Chondrocyte (in vitro differentiated cells): Measurements from ENCODE around the gene P2RY8. TPM values are rescaled to one million over a fixed set of nuclear protein-coding genes. Genes with fewer than 3 reads are reported as not detected.

Source experiments
- DNase-seq: peaks from one replicate; pipeline ENCODE4 v3.0.0; 2021; ENCODE audit warnings: mixed read lengths, low spot score
- H3K27ac Mint-ChIP-seq: one replicate; pipeline ENCODE4 v1.8.0; 2021; ENCODE audit warnings: mild to moderate bottlenecking, moderate library complexity, mixed read lengths; ENCODE audit not compliant: unreplicated experiment
- H3K27me3 Mint-ChIP-seq: 2 replicates; pipeline ENCODE4 v1.8.0; 2021; ENCODE audit warnings: low read depth, mixed read lengths
- H3K36me3 Mint-ChIP-seq: 2 replicates; pipeline ENCODE4 v1.8.0; 2021; ENCODE audit warnings: low read depth, mixed read lengths
- H3K4me1 Mint-ChIP-seq: 2 replicates; pipeline ENCODE4 v1.8.0; 2021; ENCODE audit warnings: low read depth, mild to moderate bottlenecking, mixed read lengths
- H3K4me3 Mint-ChIP-seq: one replicate; pipeline ENCODE4 v1.8.0; 2021; ENCODE audit warnings: mild to moderate bottlenecking, moderate library complexity, mixed read lengths; ENCODE audit not compliant: unreplicated experiment
- H3K9me3 Mint-ChIP-seq: 2 replicates; pipeline ENCODE4 v1.8.0; 2021; ENCODE audit warnings: low read depth, mixed read lengths
- CTCF ChIP-seq: fragments of 200-600 bp; sonication (generic); IDR thresholded peaks from 2 replicates; pipeline ENCODE4 v1.5.0; 2021; ENCODE audit warnings: antibody characterized with exemption, mild to moderate bottlenecking, moderate library complexity
- total RNA-seq: library from RNA; stranded (reverse); gene quantifications from 3 replicates; pipeline ENCODE4 v1.2.1, GENCODE V29; 2021

P2RY8 gene
- total RNA-seq, 1 donor from 2014 or later = not detected

GRCh38 chrX:1462596-1463251 lies 74.3 kb downstream of the P2RY8 start:
- no peaks in the 10 kb centered on the region for H3K36me3 Mint-ChIP-seq
- H3K4me3 Mint-ChIP-seq = peak overlapping the region; percentile 52
- H3K4me1 Mint-ChIP-seq = peaks cover 27% of the 10 kb centered on the region
- peak overlapping the region; percentile 77 for H3K27ac Mint-ChIP-seq
- H3K27me3 Mint-ChIP-seq = no peaks in the 10 kb centered on the region
- TF ChIP-seq CTCF = no peak
- H3K9me3 Mint-ChIP-seq = no peaks in the 10 kb centered on the region
- peak; percentile 14 for DNase-seq

GRCh38 chrX:1462110-1462509 lies 74.9 kb downstream of the P2RY8 start:
- H3K9me3 Mint-ChIP-seq = no peaks in the 10 kb centered on the region
- no peak for DNase-seq
- H3K27me3 Mint-ChIP-seq = no peaks in the 10 kb centered on the region
- no peaks in the 10 kb centered on the region for H3K36me3 Mint-ChIP-seq
- peaks cover 22% of the 10 kb centered on the region for H3K4me1 Mint-ChIP-seq
- H3K4me3 Mint-ChIP-seq = no peak overlapping the region
- no peak for TF ChIP-seq CTCF
- peak overlapping the region; percentile 77 for H3K27ac Mint-ChIP-seq

- no peaks in the 10 kb centered on the region for H3K9me3 Mint-ChIP-seq
- no peak overlapping the region for H3K4me3 Mint-ChIP-seq
- H3K4me1 Mint-ChIP-seq = no peaks in the 10 kb centered on the region
- peaks cover 2% of the 10 kb centered on the region for H3K27me3 Mint-ChIP-seq
- H3K27ac Mint-ChIP-seq = no peak overlapping the region
- no peak for DNase-seq
- H3K36me3 Mint-ChIP-seq = no peaks in the 10 kb centered on the region
- TF ChIP-seq CTCF = no peak
These were observed 81.1 kb downstream of the P2RY8 start for GRCh38 chrX:1455948-1456280.

GRCh38 chrX:1453951-1454785 lies 82.8 kb downstream of the P2RY8 start:
- TF ChIP-seq CTCF = peak; percentile 99
- Mint-ChIP-seq H3K27ac (no peak overlapping the region), H3K4me3 (peak overlapping the region; percentile 38), H3K9me3 (peaks cover under 1% of the 10 kb centered on the region), H3K36me3 (peaks cover 3% of the 10 kb centered on the region), H3K4me1 (peaks cover 6% of the 10 kb centered on the region), H3K27me3 (peaks cover 2% of the 10 kb centered on the region)
- DNase-seq = peak; percentile 93

DNA sequence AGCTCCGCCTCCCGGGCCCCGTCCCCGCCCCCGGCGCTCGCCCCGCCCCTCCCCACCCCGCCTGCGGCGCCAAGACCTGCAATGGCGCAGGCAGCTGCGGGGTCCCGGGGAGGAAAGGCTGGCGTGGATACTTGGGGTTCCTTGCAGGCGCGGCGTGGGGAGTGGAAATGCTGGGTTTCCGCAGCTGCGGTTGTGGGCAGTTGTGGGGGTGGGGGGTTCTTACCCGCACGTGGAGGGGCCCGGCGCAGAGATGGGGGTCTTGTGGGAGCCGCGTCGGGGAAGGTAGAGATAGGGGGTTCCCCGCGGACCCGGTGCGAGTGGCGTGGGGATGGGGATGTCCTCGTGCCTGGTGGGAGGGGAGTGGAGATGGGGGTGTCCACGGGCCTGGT lies 83.6 kb downstream of the P2RY8 start:
- Mint-ChIP-seq H3K27me3 (peaks cover 2% of the 10 kb centered on the region), H3K36me3 (peaks cover 11% of the 10 kb centered on the region), H3K27ac (peak overlapping the region; percentile 92)

More for the DNA sequence above, 83.6 kb downstream of the P2RY8 start:
- peak; percentile 91 for DNase-seq
- Mint-ChIP-seq H3K4me1 (peaks cover 6% of the 10 kb centered on the region), H3K4me3 (peak overlapping the region; percentile 83), H3K9me3 (peaks cover 9% of the 10 kb centered on the region)
- no peak for TF ChIP-seq CTCF
